ENCODE measurements around the gene COPS4.

GRCh38 chr4:82989575-82990429, 45.2 kb upstream of the COPS4 start:
- TF ChIP-seq GATA2 (IDR thresholded peaks at IDR 0.05; ENCODE audit: low read depth, low read length) = no peak
- TF ChIP-seq GATA3 (IDR thresholded peaks at IDR 0.05; ENCODE audit: low read depth, low read length) = no peak

Measured in SH-SY5Y (cell line).